SK-N-SH (cell line): Measurements from ENCODE around the gene IRGC. TPM values are rescaled to one million over a fixed set of nuclear protein-coding genes. Genes with fewer than 3 reads are reported as not detected.

ENCODE experiments used
- CTCF ChIA-PET: fragments of 300-600, 350-600 bp; formaldehyde crosslinking; extraction: SDS; loops from one replicate; lab custom pipeline; 2021; lab: Yijun Ruan, JAX
- POLR2A ChIA-PET: fragments of 350-600 bp; sonication (Branson Sonifier 250); formaldehyde crosslinking; extraction: SDS; loops from one replicate; lab custom pipeline; 2020; ENCODE audit warnings: antibody characterized with exemption, inconsistent platforms; lab: Yijun Ruan, JAX
- DNase-seq: peaks from one replicate; pipeline ENCODE4 v3.0.0; 2012
- H2AFZ ChIP-seq: fragments of 200-600 bp; sonication (generic); 2 replicates; pipeline ENCODE4 v1.8.1; 2016; ENCODE audit warnings: antibody characterized with exemption, mild to moderate bottlenecking, low read depth
- H3F3A ChIP-seq: fragments of 200-600 bp; sonication (generic); replicated peaks from 2 replicates; pipeline ENCODE3; 2016; ENCODE audit warnings: antibody characterized with exemption, mild to moderate bottlenecking; ENCODE audit not compliant: insufficient read depth
- H3K27ac ChIP-seq, 2 experiments: fragments of 200-500 bp in 1 of 2; fragments of 200-600 bp in 1 of 2; sonication (Bioruptor generic) in 1 of 2; sonication (generic), shearing (Covaris generic) in 1 of 2; 2 replicates each; pipeline versions ENCODE4 v1.5.1 to v1.6.1; 2014 to 2016; ENCODE audit warnings: low read depth in 2 of 2, inconsistent platforms in 1 of 2, low read length in 1 of 2, mild to moderate bottlenecking in 1 of 2, mixed read lengths in 1 of 2
- H3K27me3 ChIP-seq: fragments of 200-600 bp; sonication (generic), shearing (Covaris generic); 2 replicates; pipeline ENCODE4 v1.6.1; 2016; ENCODE audit warnings: mixed run types; ENCODE audit not compliant: insufficient read depth
- H3K36me3 ChIP-seq, 2 experiments: fragments of 200-500 bp in 1 of 2; fragments of 200-600 bp in 1 of 2; sonication (Bioruptor generic) in 1 of 2; sonication (generic) in 1 of 2; replicated peaks in 1 of 2; 2 replicates each; pipeline versions ENCODE3 to v1.5.1; 2014 to 2016; ENCODE audit warnings: low read length in 1 of 2, mild to moderate bottlenecking in 1 of 2; ENCODE audit not compliant: insufficient read depth in 2 of 2, control insufficient read depth in 1 of 2
- H3K4me1 ChIP-seq, 2 experiments: fragments of 200-500 bp in 1 of 2; fragments of 200-600 bp in 1 of 2; sonication (Bioruptor generic) in 1 of 2; sonication (generic), shearing (Covaris generic) in 1 of 2; 2 replicates each; pipeline versions ENCODE4 v1.5.1 to v1.6.1; 2014 to 2016; ENCODE audit warnings: low read depth in 1 of 2, low read length in 1 of 2, mixed run types in 1 of 2; ENCODE audit not compliant: insufficient read depth in 2 of 2, control insufficient read depth in 1 of 2
- H3K4me2 ChIP-seq: fragments of 200-600 bp; sonication (generic), shearing (Covaris generic); 2 replicates; pipeline ENCODE4 v1.6.1; 2017; ENCODE audit warnings: mixed run types
- H3K4me3 ChIP-seq, 2 experiments: fragments of 200-500 bp in 1 of 2; fragments of 200-600 bp in 1 of 2; sonication (Bioruptor generic) in 1 of 2; sonication (generic), shearing (Covaris generic) in 1 of 2; 2 replicates each; pipeline versions ENCODE4 v1.5.1 to v1.8.1; 2014 to 2016; ENCODE audit warnings: low read depth in 2 of 2, inconsistent platforms in 1 of 2, low read length in 1 of 2, mild to moderate bottlenecking in 1 of 2, mixed read lengths in 1 of 2, moderate library complexity in 1 of 2
- H3K79me2 ChIP-seq: fragments of 200-600 bp; sonication (generic); 2 replicates; pipeline ENCODE4 v1.8.1; 2017; ENCODE audit warnings: mild to moderate bottlenecking; ENCODE audit not compliant: insufficient read depth
- H3K9ac ChIP-seq: fragments of 200-600 bp; sonication (generic); 2 replicates; pipeline ENCODE4 v1.6.1; 2017; ENCODE audit warnings: mixed run types
- H3K9me2 ChIP-seq: fragments of 200-600 bp; sonication (generic); 2 replicates; pipeline ENCODE4 v1.6.1; 2017; ENCODE audit warnings: mixed run types
- H3K9me3 ChIP-seq: fragments of 200-600 bp; sonication (generic); 2 replicates; pipeline ENCODE4 v1.6.1; 2017; ENCODE audit warnings: mixed run types, mild to moderate bottlenecking, moderate library complexity
- H4K20me1 ChIP-seq: fragments of 200-600 bp; sonication (generic); 2 replicates; pipeline ENCODE4 v1.6.1; 2017; ENCODE audit warnings: mild to moderate bottlenecking, mixed run types; ENCODE audit not compliant: insufficient read depth
- CHD2 ChIP-seq: fragments of 150-350 bp; IDR thresholded peaks from 2 replicates; pipeline ENCODE4 v1.6.1; 2018; ENCODE audit warnings: low read length; ENCODE audit not compliant: partially characterized antibody
- ELF1 ChIP-seq: IDR thresholded peaks from 2 replicates; pipeline ENCODE4 v1.4.0; 2012
- FOSL2 ChIP-seq: IDR thresholded peaks from 2 replicates; pipeline ENCODE4 v1.4.0; 2012; ENCODE audit warnings: low read depth, mild to moderate bottlenecking, moderate library complexity, borderline replicate concordance
- FOXM1 ChIP-seq: IDR thresholded peaks from 2 replicates; pipeline ENCODE4 v1.4.0; 2012; ENCODE audit warnings: low read depth, mild to moderate bottlenecking
- IRF3 ChIP-seq: fragments of 150-350 bp; IDR thresholded peaks from 2 replicates; pipeline ENCODE4 v1.6.1; 2016; ENCODE audit warnings: mild to moderate bottlenecking, low read depth, low read length
- MAX ChIP-seq: IDR thresholded peaks from 2 replicates; pipeline ENCODE4 v1.4.0; 2012; ENCODE audit warnings: low read depth
- NRF1 ChIP-seq: IDR thresholded peaks from 2 replicates; pipeline ENCODE4 v1.6.1; 2012; ENCODE audit warnings: low read depth, mild to moderate bottlenecking, low read length
- PBX3 ChIP-seq: IDR thresholded peaks from 2 replicates; pipeline ENCODE4; 2012
- POLR2AphosphoS5 ChIP-seq: IDR thresholded peaks from 2 replicates; pipeline ENCODE4 v1.6.1; 2012; ENCODE audit warnings: low read depth, low read length
- REST ChIP-seq: IDR thresholded peaks from 2 replicates; pipeline ENCODE4 v1.6.1; 2012; ENCODE audit warnings: mild to moderate bottlenecking, low read depth, low read length, moderate library complexity
- SIN3A ChIP-seq: IDR thresholded peaks from 2 replicates; pipeline ENCODE4 v1.6.1; 2012; ENCODE audit warnings: low read depth, mild to moderate bottlenecking, low read length, moderate library complexity, borderline replicate concordance
- SMC3 ChIP-seq: IDR thresholded peaks from 2 replicates; pipeline ENCODE4 v1.6.1; 2012; ENCODE audit warnings: low read depth, low read length, improper control_type of control experiment
- TCF12 ChIP-seq: IDR thresholded peaks from 2 replicates; pipeline ENCODE4 v1.4.0; 2012
- TEAD4 ChIP-seq: IDR thresholded peaks from 2 replicates; pipeline ENCODE4 v1.4.0; 2012; ENCODE audit warnings: mild to moderate bottlenecking, borderline replicate concordance; ENCODE audit not compliant: insufficient read depth
- USF1 ChIP-seq: IDR thresholded peaks from 2 replicates; pipeline ENCODE4 v1.4.0; 2012; ENCODE audit warnings: low read depth, borderline replicate concordance
- USF2 ChIP-seq: fragments of 150-350 bp; IDR thresholded peaks from 2 replicates; pipeline ENCODE4 v1.6.1; 2017; ENCODE audit warnings: antibody characterized with exemption, low read length, low read depth, borderline replicate concordance
- ZBTB33 ChIP-seq: IDR thresholded peaks from 2 replicates; pipeline ENCODE4 v1.4.0; 2012; ENCODE audit warnings: low read depth, borderline replicate concordance
- WGBS: methylation state at CpG from one replicate; pipeline ENCODE4 v1.1.6; 2017; ENCODE audit warnings: low lambda C conversion rate; 5-methylcytosine and 5-hydroxymethylcytosine counted together
- polyA plus RNA-seq, 3 experiments: library from polyadenylated mRNA; depleted of rRNA; stranded (reverse); fragments of >200 nt; gene quantifications; 2 replicates each; pipeline ENCODE4 v1.2.3, GENCODE V29; 2012

IRGC gene
- polyA plus RNA-seq, 1 of the 3 experiments (the other 2 are of a cell fraction): not detected

GRCh38 chr19:43707158-43707712 is 8.6 kb upstream of the IRGC start:
- Histone ChIP-seq H2AFZ (no peak overlapping the region), H3K79me2 (no peaks in the 10 kb centered on the region), H3K36me3 (no peaks in the 10 kb centered on the region), H3K4me1 (peaks cover 0 to 18% of the 10 kb centered on the region in 2 experiments; a peak in 2 of 4 replicates), H3K4me3 (no peak overlapping the region), H3K9me2 (no peaks in the 10 kb centered on the region), H4K20me1 (no peaks in the 10 kb centered on the region), H3F3A (peaks cover 3% of the 10 kb centered on the region), H3K27me3 (no peaks in the 10 kb centered on the region), H3K9ac (no peak overlapping the region), H3K9me3 (0 out of 2 replicates have a peak, but pooled peaks cover 4% of the 10 kb centered on the region), H3K27ac (no peak overlapping the region), H3K4me2 (no peak overlapping the region)
- ChIA-PET POLR2A (no interaction called here), CTCF (no interaction called here)
- no peak for DNase-seq
- 77% methylated on average over 13 of the region's 13 CpGs for WGBS
- TF ChIP-seq FOSL2 (no peak), TCF12 (no peak), SMC3 (no peak), IRF3 (no peak), ELF1 (no peak), SIN3A (no peak)

GRCh38 chr19:43708716-43709115 is 7.2 kb upstream of the IRGC start:
- Histone ChIP-seq H3K4me2 (no peak overlapping the region), H3K79me2 (no peaks in the 10 kb centered on the region), H3K9ac (no peak overlapping the region), H3K9me3 (0 out of 2 replicates have a peak, but pooled peaks cover 4% of the 10 kb centered on the region), H3K4me3 (no peak overlapping the region), H4K20me1 (no peaks in the 10 kb centered on the region), H3K36me3 (no peaks in the 10 kb centered on the region), H3K27me3 (no peaks in the 10 kb centered on the region), H3K9me2 (no peaks in the 10 kb centered on the region), H3K4me1 (0 out of 4 replicates have a peak, but pooled peaks cover 0 to 6% of the 10 kb centered on the region in 2 experiments), H3K27ac (no peak overlapping the region), H2AFZ (no peak overlapping the region), H3F3A (no peaks in the 10 kb centered on the region)
- DNase-seq: no peak
- WGBS: 56% methylated on average over 2 of the region's 2 CpGs
- CTCF ChIA-PET: interaction anchor here (1.0 kb wide), 1 partner anchor 37 kb away, joined by 3 read pairs; no protein-coding TSS in a partner anchor
- POLR2A ChIA-PET: no interaction called here
- TF ChIP-seq USF2: no peak
- no peak for TF ChIP-seq ZBTB33
- no peak for TF ChIP-seq PBX3
- TF ChIP-seq REST: no peak
- no peak for TF ChIP-seq CHD2
- TF ChIP-seq NRF1: no peak
- TF ChIP-seq TEAD4: no peak
- TF ChIP-seq USF1: no peak
- no peak for TF ChIP-seq FOXM1
- no peak for TF ChIP-seq FOSL2
- no peak for TF ChIP-seq MAX
- TF ChIP-seq POLR2AphosphoS5: no peak
